GM19324 (cell line): Measurements from ENCODE around the gene TIMM10.

Source experiments
- ATAC-seq: cut with Tn5 transposase; IDR thresholded peaks from one replicate; pipeline ENCODE4 v1.9.1; 2021; ENCODE audit warnings: mild to moderate bottlenecking, moderate library complexity; ENCODE audit not compliant: unreplicated experiment, low FRiP score

The TIMM10 gene

DNA sequence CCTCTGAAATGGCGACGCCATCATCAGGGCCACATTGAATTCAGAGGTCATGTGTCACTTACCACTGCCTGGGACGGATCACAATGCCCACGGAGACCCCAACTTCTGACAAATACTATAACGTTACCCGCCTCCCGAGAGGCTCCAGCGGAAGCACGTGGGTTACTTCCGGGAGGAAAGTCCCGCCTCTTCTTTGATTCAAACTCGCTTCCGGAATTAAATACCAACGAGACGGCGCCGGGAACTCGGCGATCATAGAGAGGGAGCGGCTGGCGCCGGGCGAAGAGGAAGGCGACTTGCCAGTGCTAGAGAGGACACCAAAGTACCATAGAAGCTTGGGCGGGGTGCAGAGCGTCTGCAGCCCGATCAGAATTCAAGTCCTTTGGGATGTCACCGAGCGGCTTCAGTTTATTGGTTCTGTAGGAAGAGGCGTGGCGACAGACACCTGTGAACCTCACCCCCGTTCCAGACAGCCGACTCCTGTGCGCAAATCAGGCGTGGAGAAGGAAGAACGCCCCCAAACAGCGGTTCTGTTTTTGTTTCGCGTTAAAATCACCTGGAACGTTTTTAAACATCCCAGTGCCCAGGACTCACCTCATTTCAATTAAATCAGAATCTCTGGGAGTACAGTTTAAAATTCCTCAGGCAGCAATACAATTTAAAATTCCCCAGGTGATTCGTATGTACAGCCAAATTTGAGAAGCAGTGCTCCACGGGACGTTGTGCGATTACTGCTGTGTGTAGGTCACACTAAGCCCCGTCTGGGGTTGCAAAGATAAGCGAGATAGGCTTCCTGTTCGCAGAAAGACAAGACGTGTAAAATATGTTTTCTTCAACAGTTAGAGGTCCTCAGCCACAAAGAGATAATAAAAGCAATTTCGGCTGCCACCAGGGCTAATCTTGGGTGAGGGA, at the start of gene TIMM10:
Gene TIMM10, minus strand, starts transcription at position 159 of the 912 bp plus-strand sequence. CDS start 565 bp downstream, outside the sequence.
- ATAC-seq: peak; percentile 100

GRCh38 chr11:57574061-57574460, 43.5 kb upstream of the TIMM10 start:
- no peak for ATAC-seq

- no peak for ATAC-seq
Measured at GRCh38 chr11:57571606-57572005, 41.1 kb upstream of the TIMM10 start.

DNA sequence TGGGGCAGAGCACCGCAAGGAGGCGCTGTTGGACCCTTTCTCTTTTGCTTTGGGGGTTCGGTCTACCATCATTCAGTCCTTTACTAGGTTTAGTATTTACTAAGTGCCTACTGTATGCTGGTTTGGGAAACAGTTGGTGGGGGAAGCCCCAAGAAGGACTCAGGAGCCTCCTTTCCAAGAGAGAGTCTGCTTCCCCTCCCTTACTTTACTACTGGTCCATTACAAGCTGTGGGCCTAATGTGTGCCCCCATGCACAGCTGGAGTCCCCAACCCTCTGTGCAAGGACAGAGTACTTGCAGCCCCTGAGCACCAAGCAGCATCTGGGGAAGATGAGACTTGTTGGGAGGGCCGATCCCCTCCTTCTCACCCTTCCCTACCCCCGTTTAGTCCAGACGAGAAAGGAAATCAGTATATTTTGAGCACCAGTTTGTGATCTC, 37.8 kb upstream of the TIMM10 start:
- no peak for ATAC-seq

- peak; percentile 70 for ATAC-seq
Measured at GRCh38 chr11:57567515-57568329, 37.2 kb upstream of the TIMM10 start, which contains the start of gene UBE2L6. TSS of gene UBE2L6 (minus strand) at chr11:57567672. CDS start at chr11:57567611, 61 bp downstream.

DNA sequence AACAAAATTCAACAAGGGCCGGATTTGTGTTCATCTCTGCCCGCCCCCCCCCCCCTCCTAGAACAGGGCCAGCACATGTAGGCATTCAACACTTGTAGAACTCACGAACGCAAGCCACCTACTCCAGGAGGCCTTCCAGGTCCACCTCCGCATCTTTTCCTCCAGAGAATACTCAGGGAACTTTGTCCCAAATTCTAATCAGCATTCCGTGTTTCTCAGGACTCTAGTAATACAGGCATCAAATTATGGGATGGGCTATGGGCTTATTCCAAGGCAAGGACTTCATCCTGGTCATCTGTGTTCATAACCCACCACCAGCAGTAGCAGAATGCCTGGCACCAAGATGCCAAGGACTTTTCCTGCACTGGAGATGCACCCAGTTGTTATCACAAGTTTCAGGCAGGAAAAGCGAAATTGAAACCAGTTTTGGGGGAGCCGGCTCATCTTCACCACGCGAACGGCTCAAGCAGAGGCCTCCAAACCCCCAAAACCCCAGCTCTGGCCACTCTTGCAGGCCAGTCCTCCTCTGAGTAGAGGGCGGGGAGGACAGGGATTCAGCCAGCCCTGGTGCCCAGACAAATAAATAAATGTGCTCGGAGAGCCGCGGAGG, 36.5 kb upstream of the TIMM10 start:
- peak; percentile 3 for ATAC-seq

DNA sequence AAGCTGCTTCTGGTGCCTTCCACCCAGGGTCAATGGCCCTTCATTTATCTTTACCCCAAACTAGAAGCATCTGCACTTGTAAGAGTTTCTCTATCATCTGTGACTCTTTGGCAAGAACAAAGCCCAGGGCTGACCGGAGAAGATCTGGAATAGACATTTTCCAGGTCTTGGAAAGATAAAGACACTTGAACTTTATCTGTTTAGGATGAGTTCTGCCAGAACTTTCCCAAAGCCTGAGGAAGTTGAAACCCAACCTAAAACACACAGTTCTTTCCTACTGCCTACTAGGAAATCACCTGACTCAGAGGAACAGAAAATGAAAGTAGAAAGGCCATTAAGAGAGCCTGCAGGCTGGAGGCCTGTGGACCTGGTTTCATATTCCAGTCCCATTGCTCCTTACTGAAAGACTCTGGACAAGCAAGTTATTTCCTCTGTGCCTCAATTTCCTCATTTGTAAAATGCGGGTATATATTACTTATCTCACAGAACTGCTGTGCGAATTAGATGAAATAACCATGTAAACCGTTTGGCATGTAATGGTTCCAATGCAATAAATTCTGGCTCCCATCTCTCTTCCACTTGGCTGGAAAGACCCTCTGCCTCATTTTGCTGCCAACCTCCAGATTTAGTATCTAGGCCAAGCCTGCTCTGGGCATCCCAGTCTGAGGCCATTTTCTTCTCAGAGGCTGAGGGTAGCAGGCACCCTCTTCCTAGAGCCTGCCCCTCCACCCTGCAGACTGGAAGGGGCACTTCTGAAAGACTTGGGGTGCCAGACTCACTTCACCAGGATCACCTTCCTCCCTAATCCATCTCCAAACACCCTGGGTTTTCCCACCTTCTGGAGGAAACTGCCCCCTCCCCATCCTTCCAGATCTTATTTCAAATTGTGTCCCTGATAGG, 35.7 kb upstream of the TIMM10 start:
- peak; percentile 68 for ATAC-seq

- ATAC-seq: no peak
Measured at GRCh38 chr11:57562596-57562995, 32.0 kb upstream of the TIMM10 start.

DNA sequence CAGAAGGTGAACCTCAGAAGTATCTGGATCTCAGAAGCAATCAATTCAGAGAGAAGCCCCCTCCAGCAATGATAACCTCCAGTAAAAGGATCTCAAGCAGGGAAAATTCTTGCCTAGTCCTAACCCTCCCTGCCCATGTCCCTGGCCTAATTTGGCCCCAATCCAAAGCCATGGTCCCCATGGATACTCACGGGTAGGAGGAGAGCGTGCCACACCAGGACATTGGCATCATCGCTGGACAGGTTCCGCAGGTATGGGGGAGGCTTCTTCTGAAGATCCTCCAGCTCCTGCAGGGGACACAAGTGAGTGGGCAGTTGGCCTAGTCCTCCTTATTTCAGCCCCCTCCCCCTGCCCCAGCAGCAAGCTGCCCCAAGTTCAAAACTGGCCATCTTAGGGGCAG, 29.6 kb upstream of the TIMM10 start:
- ATAC-seq: no peak

DNA sequence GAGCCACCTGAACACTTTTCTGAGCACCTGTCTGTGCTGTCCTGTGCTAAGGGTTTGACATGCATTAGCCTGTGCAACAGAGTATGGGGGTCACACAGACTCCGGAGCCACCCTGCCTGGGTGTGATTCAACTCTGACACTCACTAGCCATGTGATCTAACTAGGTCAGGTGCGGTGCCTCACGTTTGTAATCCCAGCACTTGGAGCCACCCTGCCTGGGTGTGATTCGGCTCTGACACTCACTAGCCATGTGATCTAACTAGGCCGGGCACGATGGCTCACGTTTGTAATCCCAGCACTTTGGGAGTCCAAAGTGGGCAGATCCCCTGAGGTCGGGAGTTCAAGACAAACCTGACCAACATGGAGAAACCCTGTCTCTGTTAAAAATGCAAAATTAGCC, 25.5 kb upstream of the TIMM10 start:
- no peak for ATAC-seq

DNA sequence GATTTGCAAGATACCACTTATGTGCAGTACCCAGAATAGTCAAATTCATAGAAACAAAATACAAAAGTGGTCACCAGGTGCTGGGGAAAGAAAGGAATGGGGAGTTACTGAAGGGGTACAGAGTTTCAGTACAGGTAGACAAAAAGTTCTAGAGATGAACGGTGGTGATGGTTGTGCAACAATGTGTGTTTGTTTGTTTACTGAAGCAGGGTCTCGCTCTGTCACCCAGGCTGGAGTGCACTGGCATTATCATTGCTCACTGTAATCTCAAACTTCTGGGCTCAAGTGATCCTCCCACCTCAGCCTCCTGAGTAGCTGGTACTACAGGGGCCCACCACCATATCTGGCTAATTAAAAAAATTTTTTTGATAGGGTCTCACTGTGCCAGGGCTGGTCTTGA, 24.8 kb upstream of the TIMM10 start:
- ATAC-seq: no peak

DNA sequence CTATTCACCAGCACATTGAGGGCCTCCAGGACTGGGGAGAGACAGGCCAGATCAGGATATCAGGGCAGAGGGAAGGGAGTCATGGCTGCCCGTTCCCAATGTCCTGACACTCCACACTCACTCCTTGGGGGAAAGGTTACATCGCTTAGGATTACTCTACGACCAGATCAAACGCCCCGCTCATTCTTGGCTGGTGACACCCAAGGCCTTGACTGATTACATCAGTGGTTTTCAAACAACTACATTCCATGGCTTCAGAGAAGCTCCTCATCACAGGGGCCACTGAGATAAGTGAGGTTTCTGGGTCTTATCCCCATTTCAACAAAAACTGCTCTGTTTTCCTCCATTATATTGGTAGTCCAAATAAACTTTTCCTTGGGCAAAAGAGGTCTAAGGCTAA, 21.9 kb upstream of the TIMM10 start:
- ATAC-seq: no peak

DNA sequence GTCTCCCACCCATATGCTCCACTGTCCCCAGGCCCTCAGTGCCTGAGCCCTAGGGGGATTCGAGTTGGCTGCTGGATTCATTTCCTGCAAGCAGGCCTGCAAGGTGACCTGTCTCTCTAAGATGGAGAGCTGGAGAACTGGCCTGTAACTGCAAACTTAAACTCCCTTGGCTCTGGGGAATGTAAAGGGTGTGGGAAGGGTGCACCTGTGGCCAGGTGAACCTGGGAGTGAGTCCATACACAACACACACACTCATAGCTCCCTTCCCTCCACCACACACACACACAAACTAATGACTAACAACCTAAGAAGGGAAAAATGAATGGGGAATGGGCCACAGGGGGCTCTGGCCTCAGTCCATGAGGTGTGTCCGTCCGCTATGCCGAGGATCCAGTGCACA, 21.4 kb upstream of the TIMM10 start:
- ATAC-seq: no peak

DNA sequence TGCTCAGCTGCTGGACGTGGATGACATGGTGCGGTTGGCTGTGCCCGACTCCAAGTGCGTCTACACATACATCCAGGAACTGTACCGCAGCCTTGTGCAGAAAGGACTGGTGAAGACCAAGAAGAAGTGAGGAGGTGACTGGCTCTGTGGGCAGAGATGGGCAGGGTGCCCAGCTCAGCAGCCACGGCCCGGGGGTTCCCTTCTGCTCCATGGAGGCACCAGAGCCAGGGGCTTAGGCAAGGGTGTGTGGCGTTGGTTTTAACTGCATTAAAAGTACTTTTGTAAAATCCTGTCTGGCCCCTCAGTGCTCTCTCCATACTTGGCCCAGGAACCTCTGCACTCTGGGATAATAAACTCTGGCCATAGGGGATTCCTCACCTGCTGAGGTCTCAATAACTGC, 19.4 kb upstream of the TIMM10 start:
- no peak for ATAC-seq

GRCh38 chr11:57547854-57548377, 17.4 kb upstream of the TIMM10 start:
- peak; percentile 84 for ATAC-seq

DNA sequence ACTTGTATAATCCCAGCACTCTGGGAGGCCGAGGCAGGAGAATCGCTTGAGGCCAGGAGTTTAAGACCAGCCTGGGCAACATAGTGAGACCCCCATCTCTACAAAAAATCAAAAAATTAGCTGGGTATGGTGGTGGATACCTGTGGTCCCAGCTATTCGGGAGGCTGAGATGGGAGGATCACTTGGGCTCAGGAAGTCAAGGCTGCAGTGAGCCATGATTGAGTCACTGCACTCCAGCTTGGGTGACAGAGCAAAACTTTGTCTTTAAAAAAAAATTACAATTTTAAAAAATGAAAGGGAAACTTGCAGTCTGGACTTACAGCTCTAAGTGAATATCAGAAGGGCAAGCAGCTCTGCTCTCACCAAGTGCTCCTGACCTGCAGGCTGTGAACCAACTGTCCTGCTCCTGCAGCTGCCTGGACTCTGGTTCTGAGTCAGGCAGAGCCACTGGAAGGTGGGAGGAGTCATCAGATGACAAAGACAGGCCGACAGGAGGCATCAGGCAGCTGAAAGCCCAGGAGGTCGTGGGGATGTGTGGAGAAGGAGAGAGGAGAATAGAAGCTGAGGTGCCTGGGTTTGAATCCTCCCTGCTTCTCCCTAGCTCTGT, 16.4 kb upstream of the TIMM10 start:
- ATAC-seq: no peak

DNA sequence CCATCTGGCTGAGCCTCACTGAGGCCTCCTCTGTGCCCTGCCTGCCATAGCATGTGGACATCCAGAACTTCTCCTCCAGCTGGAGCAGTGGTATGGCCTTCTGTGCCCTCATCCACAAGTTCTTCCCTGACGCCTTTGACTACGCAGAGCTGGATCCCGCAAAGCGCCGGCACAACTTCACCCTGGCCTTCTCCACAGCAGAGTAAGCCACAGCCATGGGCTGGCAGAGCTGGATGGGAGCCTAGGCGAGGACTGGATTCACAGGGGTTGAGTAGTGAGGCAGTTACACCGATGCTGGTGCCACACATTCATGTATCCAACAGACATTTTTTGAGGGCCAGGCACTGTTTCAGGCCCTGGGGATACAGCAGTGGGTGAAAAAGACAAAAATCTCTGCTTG, 15.9 kb upstream of the TIMM10 start:
- no peak for ATAC-seq

DNA sequence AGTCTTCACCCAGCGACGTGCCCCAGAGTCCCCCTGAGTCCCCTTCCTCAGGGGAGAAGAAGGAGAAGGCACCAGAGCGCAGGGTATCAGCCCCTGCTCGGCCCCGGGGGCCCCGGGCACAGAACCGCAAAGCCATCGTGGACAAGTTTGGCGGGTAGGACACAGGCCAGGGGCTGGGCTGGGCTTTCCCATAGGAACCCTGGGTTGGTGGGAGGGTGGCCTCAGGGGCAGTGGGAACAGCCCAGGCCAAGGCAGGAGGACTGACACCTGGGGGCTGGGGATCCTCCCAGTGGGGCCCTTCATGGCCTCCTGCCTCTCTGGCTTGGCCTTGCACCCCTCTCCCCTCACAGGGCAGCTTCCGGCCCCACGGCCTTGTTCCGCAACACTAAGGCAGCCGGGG, 15.3 kb upstream of the TIMM10 start:
- ATAC-seq: no peak

GRCh38 chr11:57544566-57544965, 14.0 kb upstream of the TIMM10 start:
- ATAC-seq: no peak
